Skin epidermis (tissue), 12 donors: Measurements from ENCODE around the gene RBM20.

ENCODE experiments used
- H3K27ac ChIP-seq, 21 experiments: fragments of 200-600 bp; sonication (generic) in 11 of 21; one replicate each; pipeline ENCODE4 v1.5.0; 2020; ENCODE audit warnings: mild to moderate bottlenecking in 3 of 21, inconsistent platforms in 2 of 21, moderate library complexity in 2 of 21
- H3K4me3 ChIP-seq, 7 experiments: fragments of 200-600 bp; sonication (generic) in 2 of 7; one replicate each; pipeline ENCODE4 v1.5.0; 2020; ENCODE audit warnings: inconsistent platforms in 2 of 7, mild to moderate bottlenecking in 2 of 7, moderate library complexity in 1 of 7

Gene RBM20

GRCh38 chr10:110813743-110814472 lies 169.8 kb downstream of the RBM20 start:
- H3K27ac ChIP-seq, result no peak overlapping the region
- no peak overlapping the region for H3K4me3 ChIP-seq

GRCh38 chr10:110815354-110816004 lies 171.3 kb downstream of the RBM20 start:
- H3K27ac ChIP-seq, result no peak overlapping the region
- no peak overlapping the region for H3K4me3 ChIP-seq

DNA sequence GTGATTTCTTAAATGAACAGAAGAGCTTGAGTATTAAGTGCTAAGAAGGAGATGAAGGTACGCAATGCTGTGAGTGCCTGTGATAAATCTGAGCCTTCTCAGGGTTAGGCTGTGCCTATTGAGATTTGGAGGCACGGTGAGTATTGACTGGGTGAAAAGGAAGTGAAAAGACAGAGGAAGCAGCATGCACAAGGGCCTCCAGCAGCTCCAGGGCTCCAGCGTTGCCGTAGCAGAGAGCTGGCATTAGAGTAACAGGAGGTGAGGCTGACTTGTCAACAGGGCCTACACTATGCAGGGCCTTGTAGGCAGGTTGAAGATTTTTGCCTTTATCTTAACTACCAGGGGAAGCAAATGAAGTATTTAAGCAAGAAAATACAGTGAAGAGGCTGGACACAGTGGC lies 173.5 kb downstream of the RBM20 start:
- Histone ChIP-seq H3K27ac (peak overlapping the region in 1 of 21 experiments; percentile 45), H3K4me3 (no peak overlapping the region)

DNA sequence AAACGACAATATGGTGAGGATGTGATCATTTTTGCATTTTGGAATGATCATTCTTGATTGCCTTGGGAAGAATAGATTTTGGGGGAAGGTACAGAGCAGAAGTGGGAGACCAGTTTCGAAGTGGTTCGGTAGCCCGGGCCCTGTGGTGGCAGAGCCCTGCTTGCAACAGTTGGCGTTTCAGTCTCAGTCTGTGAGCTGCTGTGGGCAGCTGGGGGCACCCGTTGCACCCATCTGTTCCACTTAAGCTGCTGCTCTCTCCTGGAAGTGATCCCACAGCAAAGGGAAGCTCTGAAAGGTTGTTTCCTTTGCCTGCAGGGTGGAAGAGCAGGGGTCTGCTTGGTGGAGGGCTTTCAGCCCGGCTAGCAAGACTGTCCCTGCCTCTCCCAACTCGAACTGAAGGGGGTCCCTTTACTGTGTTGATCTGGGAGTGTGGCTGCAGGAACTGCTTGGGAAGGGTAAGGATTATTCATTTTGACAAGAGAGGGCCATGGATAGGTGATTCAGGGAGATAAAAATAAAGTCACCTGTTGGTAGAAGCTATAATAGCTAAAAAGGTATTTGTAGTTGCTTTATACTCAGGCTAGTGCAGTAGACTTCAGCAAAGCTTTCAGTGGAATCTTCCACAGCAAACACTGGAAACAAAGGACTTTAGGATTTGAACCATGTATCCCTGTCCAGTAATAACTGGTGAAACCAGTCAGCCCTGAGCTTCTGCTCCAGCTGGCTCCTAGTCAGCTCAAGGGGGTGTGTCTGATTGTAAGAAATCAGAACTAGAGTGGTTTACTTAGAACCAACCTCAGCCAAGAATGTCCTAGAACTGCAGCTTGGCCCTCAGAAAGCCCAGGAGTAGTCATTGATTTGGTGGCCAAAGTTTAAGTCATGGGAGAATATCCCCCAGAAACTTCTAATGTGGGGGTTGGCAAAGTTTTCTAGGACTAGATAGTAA lies 174.4 kb downstream of the RBM20 start:
- Histone ChIP-seq H3K27ac (peak overlapping the region in 15 of 21 experiments; percentile 6 to 73 (median 56)), H3K4me3 (no peak overlapping the region)

- peak overlapping the region in 15 of 21 experiments; percentile 33 to 70 (median 58) for H3K27ac ChIP-seq
- H3K4me3 ChIP-seq, result no peak overlapping the region
Observed at GRCh38 chr10:110820321-110820814, 176.2 kb downstream of the RBM20 start.

DNA sequence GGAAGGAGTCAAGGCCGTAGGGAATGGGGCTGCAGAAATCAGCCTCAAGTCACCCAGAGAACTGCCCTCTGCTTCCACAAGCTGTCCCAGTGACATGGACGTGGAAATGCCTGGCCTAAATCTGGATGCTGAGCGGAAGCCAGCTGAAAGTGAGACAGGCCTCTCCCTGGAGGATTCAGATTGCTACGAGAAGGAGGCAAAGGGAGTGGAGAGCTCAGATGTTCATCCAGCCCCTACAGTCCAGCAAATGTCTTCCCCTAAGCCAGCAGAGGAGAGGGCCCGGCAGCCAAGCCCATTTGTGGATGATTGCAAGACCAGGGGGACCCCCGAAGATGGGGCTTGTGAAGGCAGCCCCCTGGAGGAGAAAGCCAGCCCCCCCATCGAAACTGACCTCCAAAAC lies 177.4 kb downstream of the RBM20 start:
- no peak overlapping the region for H3K4me3 ChIP-seq
- peak overlapping the region in 9 of 21 experiments; percentile 2 to 51 (median 31) for H3K27ac ChIP-seq

GRCh38 chr10:110822035-110822711 lies 178.0 kb downstream of the RBM20 start:
- H3K27ac ChIP-seq, result peak overlapping the region in 6 of 21 experiments; percentile 2 to 51 (median 29)
- no peak overlapping the region for H3K4me3 ChIP-seq

- H3K27ac ChIP-seq, result peak overlapping the region in 5 of 21 experiments; percentile 2 to 51 (median 27)
- H3K4me3 ChIP-seq, result no peak overlapping the region
Observed at GRCh38 chr10:110822712-110823311, 178.7 kb downstream of the RBM20 start.

DNA sequence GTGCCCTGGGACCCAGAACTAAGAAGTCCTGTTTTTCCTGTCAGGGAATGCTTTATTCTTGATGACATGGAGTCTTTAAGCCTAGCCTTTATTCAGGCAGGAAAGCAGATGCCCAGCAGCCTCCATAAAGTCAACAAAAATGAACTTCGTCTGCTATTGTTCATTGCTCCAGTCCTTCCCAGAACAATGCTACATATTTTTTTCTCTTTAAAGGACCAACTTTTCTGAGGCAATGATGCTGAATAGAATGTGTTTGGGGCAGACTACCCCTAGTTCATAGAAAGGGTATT lies 180.0 kb downstream of the RBM20 start:
- H3K27ac ChIP-seq, result no peak overlapping the region
- H3K4me3 ChIP-seq, result no peak overlapping the region

DNA sequence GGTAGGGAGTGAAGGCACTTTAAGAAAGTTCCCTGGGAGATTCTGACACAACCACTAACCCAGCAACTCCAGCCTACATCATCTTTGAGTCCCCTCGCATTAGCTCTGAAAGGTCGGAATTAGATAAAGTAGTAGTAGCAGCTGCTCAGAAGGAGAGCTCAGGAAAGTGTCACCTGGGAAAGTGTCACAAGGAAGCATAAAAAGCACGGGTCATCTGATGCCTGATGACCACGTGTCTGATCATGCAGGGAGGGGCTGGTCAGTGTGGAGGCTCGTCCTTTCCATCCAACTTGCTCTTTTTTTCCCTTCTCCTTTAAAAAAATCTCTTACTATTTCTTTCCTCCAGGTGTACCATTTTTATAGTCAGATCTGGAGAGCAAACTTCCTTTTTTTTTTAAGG lies 180.5 kb downstream of the RBM20 start:
- H3K27ac ChIP-seq, result no peak overlapping the region
- no peak overlapping the region for H3K4me3 ChIP-seq

GRCh38 chr10:110825508-110825907 lies 181.4 kb downstream of the RBM20 start:
- Histone ChIP-seq H3K27ac (no peak overlapping the region), H3K4me3 (no peak overlapping the region)

DNA sequence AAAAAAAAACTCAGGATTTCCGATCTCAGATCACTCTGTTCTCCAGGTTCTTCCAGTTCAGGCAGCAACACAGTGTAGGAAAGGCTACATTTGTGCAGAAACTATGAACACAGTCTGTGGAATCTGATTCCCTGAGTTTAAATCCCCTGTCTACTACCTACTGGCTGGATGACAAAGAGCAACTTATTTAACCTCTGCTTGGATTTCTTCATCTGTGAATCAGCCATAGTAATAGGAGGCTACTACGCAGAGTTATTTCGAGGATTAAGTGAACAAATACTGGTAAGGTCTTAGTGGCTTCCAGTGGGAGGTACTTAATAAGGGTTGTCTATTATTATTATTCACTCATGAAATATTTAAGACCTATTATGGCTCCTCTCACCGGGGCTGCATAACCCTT lies 183.3 kb downstream of the RBM20 start:
- Histone ChIP-seq H3K4me3 (no peak overlapping the region), H3K27ac (no peak overlapping the region)

DNA sequence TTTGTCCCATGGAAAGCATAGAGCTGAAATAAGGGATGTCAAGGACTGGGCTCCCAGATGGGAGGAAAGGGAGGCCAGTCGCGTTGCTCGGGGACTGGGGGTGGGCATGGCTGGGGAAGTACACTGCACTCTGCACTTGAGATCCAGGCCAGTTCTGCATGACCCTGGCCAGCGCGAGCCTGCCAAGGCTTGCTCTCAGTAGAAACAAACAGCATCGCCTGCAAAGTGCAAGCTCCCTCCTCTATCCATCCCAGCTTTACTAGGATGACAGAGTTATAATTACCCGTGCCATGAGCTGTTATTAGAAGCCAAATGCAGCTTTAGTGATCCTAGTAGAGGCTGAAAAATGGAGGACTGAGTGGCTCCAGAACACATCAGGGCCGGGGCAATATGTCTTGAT lies 183.7 kb downstream of the RBM20 start:
- Histone ChIP-seq H3K4me3 (no peak overlapping the region), H3K27ac (no peak overlapping the region)

GRCh38 chr10:110828525-110828924 lies 184.4 kb downstream of the RBM20 start:
- H3K27ac ChIP-seq, result no peak overlapping the region
- H3K4me3 ChIP-seq, result no peak overlapping the region

DNA sequence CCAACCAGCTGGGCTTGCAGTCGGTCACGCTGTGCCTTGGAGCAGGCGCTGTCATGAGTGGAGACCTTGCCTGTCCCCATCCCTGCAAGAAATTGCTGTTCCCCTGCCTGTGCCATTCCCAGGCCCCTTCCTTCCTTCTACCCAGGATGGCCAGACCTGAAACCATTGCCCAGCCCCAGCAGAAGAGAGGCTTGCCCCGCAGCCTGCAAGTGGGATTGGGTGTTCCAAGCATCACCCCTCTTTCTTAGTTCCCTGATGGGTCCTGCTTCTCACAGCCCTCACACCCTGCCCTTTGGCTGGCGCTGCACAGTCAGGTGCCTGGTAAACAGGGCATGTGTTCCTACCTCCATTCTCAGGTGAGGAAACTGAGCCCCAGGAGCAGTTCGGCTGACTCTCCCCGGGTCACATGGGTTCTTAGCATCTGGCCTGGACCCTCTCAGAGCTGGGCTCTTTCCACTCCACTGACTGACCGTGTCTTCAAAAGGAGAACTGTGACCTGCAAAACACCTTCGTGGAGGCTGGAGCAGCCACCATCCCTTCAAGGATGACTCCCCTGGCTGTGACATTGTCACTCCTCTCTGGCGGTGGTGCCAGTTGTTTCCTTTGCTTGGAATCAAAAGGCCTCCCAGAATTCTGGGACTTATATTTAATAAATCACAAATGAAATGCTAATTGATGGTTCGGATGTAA lies 185.7 kb downstream of the RBM20 start:
- H3K4me3 ChIP-seq, result no peak overlapping the region
- no peak overlapping the region for H3K27ac ChIP-seq

DNA sequence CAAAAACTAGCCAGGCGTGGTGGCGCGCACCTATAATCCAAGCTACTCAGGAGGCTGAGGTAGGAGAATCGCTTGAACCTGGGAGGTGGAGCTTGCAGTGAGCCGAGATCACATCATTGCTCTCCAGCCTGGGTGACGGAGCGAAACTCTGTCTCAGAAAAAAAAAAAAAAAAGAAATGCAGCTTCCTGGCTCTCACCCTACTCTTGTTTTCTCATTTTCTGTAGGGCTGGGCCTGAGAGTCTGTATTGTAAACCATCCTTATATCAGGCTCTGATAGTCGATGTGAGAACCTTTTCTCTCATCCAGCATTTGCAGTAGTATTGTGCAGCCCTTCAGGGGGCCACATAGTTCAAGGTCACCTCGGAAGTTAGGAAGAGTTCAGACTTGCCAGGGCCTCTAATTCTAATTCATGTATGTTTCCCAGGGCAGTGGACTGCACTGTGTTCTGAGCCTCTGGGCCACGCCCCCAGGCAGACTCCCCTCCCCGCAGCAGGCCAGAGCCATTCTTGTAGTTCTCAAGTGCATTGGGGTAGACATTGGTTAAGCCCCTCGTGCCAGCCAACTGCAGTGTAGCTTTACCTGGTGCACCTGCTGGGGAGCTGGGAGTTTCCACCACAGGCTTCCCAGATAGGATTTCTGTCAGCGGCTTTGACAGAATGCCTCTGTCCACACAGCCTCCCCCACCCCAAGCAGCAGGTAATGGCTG lies 189.3 kb downstream of the RBM20 start:
- Histone ChIP-seq H3K27ac (peak overlapping the region in 2 of 21 experiments; percentile 57 to 58), H3K4me3 (no peak overlapping the region)

- Histone ChIP-seq H3K27ac (peak overlapping the region in 10 of 21 experiments; percentile 4 to 62 (median 36)), H3K4me3 (no peak overlapping the region)
Observed at GRCh38 chr10:110833941-110834628, 189.9 kb downstream of the RBM20 start.
